GM18526 (cell line): ENCODE results near the gene IQGAP3.

Experiments
- POLR2A ChIP-seq: IDR thresholded peaks from 3 replicates; pipeline ENCODE4 v1.6.1; 2011; ENCODE audit not compliant: insufficient read length; ENCODE audit errors: extremely low read depth

Gene IQGAP3

GRCh38 chr1:156559086-156559796 lies 13.1 kb downstream of the IQGAP3 start:
- no peak for TF ChIP-seq POLR2A

- no peak for TF ChIP-seq POLR2A
Measured at GRCh38 chr1:156556354-156556753, 16.0 kb downstream of the IQGAP3 start.

DNA sequence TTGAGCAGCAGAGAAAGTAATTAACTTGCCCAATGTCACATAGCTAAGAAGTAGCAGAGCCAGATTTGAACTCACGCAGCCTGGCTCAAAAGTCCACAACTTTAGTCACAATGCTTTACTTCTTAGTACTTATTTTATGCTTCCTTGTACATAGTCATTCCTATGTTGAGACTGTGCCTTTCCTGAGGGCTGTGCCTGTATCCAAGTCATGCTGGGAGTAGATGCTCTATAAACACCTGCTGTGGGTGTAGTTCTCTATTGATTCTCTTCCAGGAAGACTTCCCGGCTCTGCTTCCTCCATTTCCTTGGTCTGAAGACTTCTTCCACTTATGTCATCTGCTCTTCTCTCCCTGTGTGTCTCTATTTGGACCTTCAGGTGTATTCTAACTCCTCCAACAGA lies 16.6 kb downstream of the IQGAP3 start:
- no peak for TF ChIP-seq POLR2A

- no peak for TF ChIP-seq POLR2A
Measured at GRCh38 chr1:156554971-156555370, 17.4 kb downstream of the IQGAP3 start.

- TF ChIP-seq POLR2A = no peak
Measured at GRCh38 chr1:156553860-156554485, 18.4 kb downstream of the IQGAP3 start.

DNA sequence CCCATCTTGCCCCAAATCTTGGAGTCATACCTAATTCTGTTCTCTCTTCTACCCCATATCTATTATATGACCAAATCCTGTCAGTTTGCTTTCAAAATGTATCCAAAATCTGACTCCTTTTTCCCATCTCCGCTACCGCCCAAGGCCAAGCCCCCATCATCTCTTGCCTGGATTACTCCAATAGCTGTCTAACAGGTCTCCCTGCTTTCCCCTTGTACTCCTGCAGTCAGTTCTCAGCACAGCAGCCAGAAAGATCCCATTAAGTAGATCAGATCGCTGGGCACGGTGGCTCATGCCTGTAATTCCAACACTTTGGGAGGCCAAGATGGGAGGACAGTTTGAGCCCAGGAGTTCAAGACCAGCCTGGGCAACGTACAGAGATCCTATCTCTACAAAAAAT lies 19.8 kb downstream of the IQGAP3 start:
- no peak for TF ChIP-seq POLR2A

GRCh38 chr1:156551869-156552268 lies 20.5 kb downstream of the IQGAP3 start:
- no peak for TF ChIP-seq POLR2A

DNA sequence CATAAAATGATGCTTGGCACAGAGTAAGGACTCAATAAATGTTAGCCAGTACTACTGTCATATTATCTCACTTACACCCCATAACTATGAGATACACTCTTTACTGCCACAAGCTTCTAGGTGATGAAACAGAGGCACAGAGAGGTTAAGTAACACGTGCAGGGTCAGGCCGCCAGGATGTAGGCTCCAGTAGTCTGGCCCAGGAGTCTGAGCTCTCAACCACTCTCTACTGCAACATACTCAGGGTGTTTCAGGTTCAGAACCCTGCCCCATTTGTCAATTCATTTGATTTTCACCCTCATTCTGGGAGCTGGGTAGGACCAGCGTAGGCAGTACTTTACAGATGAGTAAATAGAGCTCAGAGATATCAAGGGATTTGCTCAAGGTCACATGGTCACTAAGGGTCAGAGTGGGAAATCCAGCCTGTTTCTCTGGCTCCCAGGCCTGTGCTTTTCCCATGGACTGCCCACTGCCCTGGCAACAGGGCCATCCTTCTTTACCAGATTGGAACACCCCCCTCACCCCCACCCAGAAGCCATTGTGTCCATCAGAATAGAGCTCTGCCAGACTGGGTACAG lies 21.2 kb downstream of the IQGAP3 start:
- TF ChIP-seq POLR2A = no peak

- TF ChIP-seq POLR2A = no peak
Measured at GRCh38 chr1:156550346-156550745, 22.0 kb downstream of the IQGAP3 start.

DNA sequence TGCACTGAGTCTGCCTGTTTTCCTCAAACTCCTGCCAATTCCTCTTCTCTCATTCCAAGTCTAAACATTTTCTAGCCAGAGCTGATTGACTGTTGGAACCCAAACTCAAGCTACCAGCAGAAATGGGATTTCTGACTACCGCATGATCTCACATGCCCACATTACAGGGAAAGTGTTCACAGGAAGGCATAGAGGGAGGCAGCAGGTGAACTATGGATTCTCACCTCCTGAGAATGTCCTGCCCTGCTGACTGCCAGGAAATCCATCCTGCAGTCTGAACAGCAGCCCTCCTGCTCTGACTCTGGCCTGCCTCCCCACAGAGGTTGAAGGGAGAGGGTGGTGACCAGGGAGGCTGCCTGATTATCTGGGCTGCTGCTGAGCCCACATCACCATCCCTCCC lies 22.5 kb downstream of the IQGAP3 start:
- TF ChIP-seq POLR2A = no peak

DNA sequence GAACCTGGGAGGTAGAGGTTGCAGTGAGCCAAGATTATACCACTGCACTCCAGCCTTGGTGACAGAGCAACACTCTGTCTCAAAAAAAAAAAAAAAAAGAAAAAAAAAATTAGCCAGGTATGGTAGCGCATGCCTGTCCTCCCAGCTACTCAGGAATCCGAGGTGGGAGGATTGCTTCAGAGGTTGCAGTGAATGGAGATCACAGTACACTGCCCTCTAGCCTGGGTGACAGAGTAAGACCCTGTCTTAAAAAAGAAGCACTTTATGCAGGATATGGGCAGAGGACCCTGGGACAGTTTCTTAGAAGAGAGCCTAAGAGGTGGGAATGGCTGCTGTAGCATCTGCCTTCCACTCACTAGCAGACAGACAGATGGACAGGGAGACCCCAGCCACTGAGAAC lies 23.0 kb downstream of the IQGAP3 start:
- TF ChIP-seq POLR2A = no peak

DNA sequence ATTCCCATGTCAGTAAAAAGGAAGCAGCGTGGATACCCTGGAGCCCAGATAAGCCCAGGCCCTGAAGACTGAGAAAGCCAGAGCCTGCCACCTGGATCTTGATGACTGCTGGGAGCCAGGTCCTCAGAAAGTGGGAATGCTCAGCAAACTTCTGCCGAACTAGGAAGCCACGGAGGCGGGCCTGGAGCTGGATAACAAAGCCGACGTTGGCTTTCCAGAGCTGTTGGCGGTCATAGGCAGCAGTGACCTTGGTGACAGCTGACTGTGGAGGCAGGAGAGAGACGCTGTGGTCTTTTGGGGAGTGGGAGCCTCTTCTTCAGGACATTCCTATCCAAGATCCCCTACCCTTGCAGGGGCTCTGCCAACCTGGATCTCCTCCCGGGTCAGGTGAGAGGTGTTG lies 24.4 kb downstream of the IQGAP3 start:
- no peak for TF ChIP-seq POLR2A

- no peak for TF ChIP-seq POLR2A
Measured at GRCh38 chr1:156547434-156547833, 24.9 kb downstream of the IQGAP3 start.

GRCh38 chr1:156546267-156546666 lies 26.1 kb downstream of the IQGAP3 start:
- no peak for TF ChIP-seq POLR2A

GRCh38 chr1:156544592-156545102 lies 27.7 kb downstream of the IQGAP3 start:
- no peak for TF ChIP-seq POLR2A

GRCh38 chr1:156543066-156543465 lies 29.3 kb downstream of the IQGAP3 start:
- TF ChIP-seq POLR2A = no peak
